ENCODE results near the gene ZFC3H1. TPM values are rescaled to one million over a fixed set of nuclear protein-coding genes. Genes with fewer than 3 reads are reported as not detected.

ZFC3H1 gene
- total RNA-seq, 1 donor from 2014 or later = 65.4 TPM

DNA sequence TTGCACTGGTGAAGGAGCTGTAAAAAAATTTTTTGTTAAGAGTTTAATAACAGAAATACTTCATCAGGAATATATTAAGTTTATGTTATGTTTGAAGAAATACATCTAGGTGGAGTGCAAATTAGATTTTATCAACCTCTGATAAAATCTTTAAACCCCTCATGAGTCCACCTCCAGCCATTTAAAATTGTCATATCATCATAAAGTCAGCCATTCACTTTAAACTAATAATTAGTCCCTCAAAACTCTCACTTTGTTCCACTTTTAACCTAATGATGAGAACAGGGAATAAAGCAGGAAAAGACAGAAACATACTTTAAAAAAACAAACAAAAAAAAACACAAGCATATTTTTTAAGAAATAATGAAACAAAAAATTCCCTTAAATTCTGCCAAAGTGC lies 25.1 kb downstream of the ZFC3H1 start:
- intact Hi-C loops (cut with micrococcal nuclease) = no loop called here

DNA sequence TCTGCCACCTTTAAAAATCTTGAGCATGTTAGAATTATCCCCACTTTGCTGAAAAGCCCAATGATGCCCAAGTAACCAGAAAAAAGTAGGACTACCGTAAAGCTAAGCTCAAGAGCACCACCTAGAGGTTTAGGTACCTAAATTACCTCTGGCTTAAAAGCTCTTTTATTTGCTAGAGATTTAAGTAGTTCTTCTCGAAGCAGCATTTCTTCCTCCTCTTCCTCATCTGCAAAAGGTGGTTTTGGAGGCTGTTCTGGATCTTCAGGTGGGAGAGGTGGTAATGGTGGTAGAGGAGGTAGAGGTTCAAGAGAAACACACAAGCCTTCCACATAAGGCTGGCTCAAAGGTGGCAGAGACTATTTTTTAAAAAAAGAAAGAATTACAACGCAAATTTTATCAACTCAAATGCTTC lies 26.9 kb downstream of the ZFC3H1 start:
- intact Hi-C loops (cut with micrococcal nuclease) = loop anchor here (1.0 to 2.0 kb wide), 5 partner anchors 26 to 221 kb away; partner anchors contain the start of genes RAB21 and TMEM19

DNA sequence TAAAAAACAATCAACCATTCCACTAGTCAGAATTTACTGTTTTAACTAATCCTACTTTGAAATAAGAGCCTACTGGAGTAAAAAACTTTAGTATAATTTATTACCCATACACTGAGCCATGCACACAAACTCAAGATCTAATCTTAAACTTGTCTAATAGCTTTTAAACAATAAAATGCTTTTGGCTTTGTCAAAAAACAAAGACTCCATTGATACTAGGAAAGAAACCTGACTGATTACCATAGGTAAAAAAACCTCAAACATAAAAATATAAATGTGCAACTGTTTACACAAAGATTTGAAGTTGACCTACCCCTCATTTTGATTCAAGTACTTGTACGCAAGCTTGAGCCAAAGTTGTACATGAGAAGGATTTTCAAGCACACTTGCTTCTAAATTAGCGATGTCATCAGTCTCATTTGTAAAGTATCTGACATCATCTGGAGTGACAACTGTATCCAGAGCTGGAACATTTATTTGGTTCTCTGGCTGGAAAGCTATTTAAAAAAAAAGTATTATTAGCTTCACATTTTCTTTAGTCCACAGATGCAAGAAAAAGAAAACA lies 36.1 kb downstream of the ZFC3H1 start:
- intact Hi-C loops (cut with micrococcal nuclease) = loop anchor here (1.0 to 2.0 kb wide), 3 partner anchors 8 to 15 kb away; no protein-coding TSS in a partner anchor

DNA sequence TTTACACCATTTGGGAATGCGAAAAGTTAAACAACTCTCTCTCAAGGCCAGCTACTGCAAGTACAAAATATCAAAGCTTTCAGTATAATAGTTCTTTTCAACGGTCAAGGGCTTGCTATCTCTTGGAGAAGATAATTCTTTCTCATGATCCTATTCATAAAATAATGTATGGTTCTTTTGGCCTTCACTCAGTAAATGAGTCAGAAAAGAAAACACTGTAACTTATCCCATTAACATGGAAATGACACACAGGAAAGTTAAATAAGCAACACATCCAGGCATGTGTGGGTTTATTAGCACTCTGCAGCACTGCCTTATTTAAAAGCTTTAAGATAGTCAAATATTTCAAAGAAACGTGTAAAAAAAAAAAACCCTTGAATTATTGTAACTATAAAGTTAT lies 36.9 kb downstream of the ZFC3H1 start:
- intact Hi-C loops (cut with micrococcal nuclease) = loop anchor here (1.0 to 2.0 kb wide), 3 partner anchors 9 to 16 kb away; no protein-coding TSS in a partner anchor

DNA sequence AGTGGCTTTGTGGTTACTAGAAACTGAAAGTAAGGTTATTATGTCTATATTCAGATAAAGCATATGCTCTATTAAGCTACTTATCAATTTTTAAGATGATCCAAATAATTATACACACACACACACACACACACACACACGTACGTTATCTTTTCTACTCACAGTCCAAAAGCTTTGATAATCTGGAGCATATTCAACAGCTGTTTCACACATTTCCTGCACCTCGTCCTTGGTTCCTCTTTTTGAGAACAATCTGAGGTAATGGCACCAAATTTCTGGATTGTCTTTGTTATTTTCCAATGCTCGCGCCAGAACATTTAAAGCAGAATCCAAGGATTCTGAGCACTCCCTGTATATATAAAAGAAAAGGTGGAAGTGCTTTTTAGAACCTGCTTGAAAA lies 37.5 kb downstream of the ZFC3H1 start:
- intact Hi-C loops (cut with micrococcal nuclease) = loop anchor here (2.0 kb wide), 2 partner anchors 13 to 17 kb away; no protein-coding TSS in a partner anchor

DNA sequence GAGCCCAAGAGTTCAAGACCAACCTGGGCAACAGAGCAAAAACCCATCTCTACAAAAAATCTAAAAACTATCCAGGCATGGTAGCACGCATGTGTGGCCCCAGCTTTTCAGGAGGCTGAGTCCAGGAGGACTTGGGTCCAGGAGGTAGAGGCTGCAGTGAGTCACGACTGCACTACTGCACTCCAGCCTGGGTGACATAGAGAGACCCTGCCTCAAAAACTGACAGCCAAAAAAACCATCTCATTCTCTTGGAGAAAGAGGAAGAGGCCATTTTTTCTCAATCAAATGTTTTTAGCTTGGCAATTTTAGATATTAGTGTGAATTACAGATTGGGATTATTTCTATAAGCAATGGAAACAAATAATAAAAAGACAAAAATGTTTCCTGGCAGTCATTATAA lies 38.2 kb downstream of the ZFC3H1 start:
- intact Hi-C loops (cut with micrococcal nuclease) = no loop called here

DNA sequence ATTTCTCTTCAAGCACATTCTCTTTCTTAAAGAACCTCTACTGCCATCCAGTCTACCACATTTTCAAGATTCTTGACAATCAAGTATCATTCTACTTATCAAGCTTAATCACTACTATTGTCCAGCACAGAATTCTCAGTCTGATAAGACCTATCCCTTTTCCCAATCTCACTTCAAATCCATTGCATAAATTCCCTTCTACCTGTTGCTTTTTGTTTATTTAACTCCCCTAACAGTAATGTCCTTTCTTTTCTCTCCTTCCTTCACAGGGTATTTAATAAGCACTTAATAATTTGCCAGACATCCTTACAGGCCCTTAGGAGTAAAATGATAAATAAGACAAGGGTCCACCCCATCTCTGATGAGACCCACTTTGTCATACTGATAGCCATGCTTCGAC lies 41.7 kb downstream of the ZFC3H1 start:
- intact Hi-C loops (cut with micrococcal nuclease) = no loop called here

DNA sequence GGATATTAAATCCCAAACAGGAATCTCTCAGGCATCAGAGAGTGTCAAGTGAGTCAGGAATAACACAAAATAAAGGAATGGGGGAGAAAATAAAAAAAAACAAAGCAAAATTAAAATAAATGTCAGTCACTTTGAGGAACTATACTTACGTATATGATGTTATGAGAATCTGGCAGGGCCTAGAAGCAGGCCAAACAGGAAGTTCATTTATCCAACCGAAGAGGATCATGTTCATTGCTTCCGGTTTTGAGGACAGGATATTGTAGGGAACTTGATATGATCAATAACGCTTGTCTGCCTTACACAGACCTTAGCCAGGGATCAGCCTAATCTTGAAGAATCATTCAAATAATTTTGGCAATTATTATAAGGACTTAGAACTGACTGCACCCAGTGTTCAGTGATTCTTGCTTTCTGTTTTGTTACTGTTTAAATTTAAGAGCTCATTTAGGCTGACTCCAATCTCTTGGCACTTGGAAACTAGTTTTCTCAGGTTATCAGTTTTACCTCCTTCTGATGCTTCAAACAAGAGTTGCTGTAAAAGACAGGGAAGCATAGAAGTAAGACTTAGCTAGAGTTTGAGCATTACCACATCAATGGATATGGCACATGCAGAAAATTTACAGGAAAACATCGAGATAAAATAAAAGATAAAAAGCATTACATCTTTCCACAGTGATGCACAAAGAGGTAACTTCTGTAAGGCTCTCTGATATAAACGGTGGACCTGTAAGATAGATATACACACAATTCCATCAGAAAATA lies 53.4 kb downstream of the ZFC3H1 start:
- intact Hi-C loops (cut with micrococcal nuclease) = loop anchor here (5.0 kb wide), 1 partner anchor 47 kb away; no protein-coding TSS in a partner anchor

DNA sequence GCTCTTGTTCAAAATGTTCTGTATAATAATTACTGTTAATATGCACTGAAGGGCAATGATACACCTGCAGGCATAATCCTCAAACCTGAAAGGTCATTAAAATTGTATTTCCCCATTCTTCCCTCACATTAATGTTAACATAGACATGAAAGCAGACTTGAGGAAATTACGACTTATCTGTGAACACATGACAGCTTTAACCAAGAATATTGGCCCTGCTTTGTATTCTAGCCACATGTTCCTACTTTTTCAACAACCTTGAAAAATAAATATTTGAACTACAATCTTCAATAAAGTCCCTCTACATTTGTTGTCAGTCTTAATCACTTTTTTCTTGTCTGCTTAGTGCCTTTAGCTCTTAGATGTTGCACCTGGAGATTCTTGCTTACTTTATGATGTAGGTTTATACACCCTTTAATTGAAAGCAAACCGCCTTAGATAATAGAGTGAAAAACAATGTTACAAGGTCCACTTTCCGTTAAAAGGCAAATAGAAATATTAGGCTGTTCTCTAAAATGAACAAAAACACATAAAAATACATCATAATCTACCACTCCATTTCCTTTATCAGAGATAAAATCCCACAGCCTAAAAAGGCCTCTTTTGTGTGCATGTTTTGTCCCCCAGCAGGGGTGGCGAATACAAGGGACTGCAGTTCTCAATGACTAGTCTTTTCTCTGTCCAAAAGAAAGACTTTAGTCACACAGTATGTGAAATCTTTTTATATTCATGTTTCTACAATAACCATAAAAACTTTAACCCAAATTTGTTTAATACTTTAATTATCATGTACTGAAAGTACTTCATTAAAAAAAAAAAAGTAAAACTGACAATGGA lies 55.9 kb downstream of the ZFC3H1 start:
- intact Hi-C loops (cut with micrococcal nuclease) = no loop called here

DNA sequence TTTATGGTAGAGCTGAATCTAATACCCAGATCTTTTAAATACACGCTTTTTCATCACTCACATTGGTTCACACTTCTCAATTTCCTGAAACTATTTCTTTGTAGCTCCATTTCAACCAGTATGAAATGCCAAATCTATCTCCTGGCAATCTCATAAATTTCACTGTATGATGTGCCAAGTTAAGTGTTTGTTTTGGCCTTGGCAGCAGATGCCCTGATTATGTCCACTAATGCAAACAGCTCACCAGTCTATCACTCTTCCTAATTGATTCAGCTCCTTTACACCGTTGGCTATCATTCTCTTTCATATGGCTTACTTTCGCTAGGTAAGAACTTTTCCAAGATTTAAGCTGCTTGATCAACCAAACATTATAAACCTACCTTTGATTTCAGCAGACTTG lies 58.6 kb downstream of the ZFC3H1 start:
- intact Hi-C loops (cut with micrococcal nuclease) = no loop called here

DNA sequence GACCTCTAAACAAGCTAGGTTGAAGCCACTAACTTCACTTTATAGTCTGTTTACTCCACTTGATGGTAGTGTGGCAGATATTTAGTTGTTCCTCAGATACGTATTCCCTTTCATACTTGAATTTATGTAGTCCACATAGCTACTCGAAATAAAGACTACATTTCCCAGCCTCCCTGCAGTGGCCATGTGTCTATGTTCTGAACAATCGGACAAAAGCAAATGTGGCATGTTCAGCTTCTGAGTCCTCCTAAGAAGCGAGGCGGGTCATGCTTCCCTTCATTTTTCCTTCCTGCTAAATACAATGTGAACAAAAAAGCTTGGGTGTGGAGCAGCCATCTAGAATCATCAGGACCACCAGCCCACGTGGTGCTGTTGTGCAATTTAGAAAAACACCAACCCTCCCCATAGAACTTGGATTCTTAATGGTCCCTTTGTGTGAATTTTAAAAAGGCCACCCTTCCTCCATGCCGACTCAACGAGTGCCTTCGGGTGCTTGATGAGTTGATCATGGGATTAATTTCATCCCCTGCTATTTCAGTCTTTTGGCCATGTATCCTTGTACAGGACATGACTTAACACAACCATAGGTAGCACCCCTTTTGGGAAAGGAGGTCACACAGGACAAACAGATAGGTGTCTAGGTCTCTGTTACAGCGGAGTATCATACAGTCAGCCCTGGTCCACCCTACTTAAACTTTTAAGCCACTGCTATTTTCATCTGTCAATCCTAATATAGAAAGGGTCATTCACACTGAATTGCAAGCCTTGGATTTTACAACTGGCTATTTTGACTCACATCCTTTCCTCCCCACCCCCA lies 60.7 kb downstream of the ZFC3H1 start:
- intact Hi-C loops (cut with micrococcal nuclease) = no loop called here

DNA sequence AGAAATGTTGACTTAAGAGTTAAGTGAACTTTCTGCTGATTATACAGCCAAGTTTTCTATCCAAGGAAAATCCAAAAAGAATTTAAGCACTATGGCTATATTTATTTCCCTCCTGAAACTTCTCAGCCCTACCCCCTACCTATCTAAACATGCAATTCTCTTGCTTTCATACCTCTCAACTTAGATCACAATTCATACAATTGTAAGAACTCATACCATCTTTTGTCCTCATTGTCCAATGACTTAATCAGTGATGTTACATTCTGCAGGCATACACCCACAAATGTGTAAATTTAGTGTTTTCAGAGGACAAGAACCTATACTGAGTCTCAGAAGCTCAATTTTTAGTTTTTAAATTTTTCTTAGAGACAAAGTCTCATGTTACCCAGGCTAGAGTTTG lies 62.1 kb downstream of the ZFC3H1 start:
- intact Hi-C loops (cut with micrococcal nuclease) = no loop called here

DNA sequence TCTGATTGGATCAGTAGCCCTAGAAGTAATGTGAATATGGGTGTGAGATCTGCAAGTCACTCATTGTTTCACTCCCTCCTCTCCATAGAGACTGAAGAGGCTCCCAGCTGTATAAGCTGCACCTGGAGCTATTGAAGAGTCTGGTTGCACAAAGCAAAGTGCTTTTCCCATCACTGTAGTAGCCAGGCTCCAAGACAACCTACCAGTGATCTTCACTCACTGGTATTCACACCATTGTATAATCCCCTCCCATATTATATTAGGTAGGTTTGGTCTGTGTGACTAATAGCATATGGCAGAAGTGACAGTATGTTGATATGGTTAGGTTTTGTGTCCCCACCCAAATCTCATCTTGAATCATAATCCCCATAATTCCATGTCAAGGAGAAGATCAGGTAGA lies 64.4 kb downstream of the ZFC3H1 start:
- intact Hi-C loops (cut with micrococcal nuclease) = no loop called here

DNA sequence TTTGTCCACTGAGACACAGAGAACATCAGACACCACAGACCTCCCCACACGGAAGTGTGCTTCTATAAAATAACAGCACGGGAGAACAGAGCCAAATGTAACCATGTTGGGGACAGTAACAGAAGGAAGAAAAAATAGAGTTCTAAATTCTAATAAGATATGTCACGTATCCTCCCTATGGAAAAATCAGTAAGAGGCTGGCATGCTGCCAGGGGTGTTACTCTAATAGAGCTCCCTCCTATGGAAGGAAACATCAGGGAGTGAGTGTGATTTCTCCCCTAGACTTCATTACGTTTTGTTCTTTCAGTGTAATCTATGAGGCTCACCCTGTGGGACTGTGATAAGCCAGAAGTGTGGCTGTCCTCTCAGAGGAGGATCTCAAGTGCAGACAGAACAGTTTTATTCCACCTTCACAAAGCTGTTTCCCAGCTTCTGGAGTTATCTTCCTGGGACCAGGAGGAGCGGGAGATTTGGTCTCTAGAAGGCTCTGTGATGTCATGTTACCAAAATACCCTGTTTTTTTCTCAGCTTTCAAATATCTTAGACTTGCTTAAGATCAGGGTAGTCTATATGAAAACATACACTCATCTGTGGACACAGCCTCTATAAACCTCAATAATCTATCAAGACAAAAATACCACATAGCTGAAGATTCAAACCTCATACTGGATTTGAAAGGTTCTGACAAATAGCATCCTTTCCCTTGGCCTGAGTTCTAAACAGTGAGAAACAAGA lies 69.3 kb downstream of the ZFC3H1 start:
- intact Hi-C loops (cut with micrococcal nuclease) = no loop called here

DNA sequence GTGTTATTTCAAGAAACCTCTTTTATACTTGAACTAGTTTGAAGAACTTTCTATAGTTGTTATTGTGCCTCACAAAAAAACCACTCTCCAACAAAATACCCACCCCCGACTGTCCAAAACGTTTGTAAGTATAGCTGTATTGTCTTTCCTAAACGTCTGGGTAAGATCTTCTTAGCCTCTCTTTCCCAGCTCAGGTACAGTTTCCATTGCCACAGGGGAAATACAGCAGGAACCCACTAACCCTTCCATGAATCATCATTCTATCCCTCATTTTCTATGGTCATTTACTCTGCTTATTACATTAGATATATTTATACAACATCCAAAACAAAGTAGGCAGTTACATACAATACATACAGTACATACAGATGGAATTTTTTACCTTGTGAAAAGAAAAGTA lies 70.8 kb downstream of the ZFC3H1 start:
- intact Hi-C loops (cut with micrococcal nuclease) = no loop called here

DNA sequence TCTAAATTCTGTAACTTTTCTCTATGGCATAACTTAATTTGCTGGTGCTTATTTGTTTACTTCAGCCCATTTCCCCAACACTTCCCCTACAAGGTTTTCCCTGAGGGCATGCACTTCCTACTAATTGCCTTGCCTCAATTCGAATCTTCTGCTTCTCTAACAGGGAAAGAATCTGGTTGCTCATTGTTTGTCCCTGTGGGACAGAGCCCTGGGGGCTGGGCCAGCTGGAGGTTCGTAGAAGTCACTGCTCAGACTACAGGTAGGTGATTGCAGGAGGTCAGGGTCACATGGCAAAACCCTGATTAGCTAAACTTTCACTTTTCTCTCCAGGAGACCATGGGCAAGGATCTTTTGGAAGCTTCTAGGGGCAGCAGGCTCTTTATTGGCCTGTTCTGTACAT lies 72.0 kb downstream of the ZFC3H1 start:
- intact Hi-C loops (cut with micrococcal nuclease) = no loop called here

DNA sequence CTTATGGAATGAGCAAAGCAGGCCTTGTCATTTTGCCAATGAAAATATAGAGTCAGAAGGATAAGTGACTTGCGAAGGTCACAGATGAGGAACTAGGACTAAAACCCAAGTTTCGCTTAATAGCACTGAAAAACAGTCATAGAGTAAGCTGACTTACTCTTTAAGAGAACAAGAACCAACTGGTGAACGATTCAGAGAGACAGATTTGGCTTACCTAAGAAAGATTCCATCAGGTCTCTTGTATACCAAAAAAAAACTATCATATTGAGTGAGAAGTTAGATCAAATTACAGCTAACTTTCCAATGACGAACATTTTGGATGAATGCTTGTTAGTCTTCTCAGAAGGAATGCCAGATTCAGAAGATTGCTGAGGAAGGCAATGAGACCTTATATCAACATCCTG lies 74.2 kb downstream of the ZFC3H1 start:
- intact Hi-C loops (cut with micrococcal nuclease) = no loop called here

DNA sequence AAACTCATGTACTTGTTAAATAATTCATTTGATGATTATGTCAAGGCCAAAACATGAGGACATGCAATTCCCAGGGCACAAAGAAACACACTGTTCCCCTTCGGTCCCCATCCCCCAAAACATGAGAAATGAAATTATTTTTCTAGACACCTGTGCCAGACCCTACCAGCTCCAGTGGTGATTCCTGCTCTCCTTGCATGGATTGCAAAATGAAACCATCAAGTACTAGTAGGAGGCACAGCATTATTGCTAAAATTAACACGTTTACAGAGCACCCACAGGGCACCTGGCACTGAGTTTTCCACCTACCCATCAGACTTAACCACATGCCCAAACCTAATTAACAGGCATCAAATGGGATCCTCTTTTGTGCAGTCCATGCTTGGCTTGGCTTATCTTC lies 76.6 kb downstream of the ZFC3H1 start:
- intact Hi-C loops (cut with micrococcal nuclease) = no loop called here

DNA sequence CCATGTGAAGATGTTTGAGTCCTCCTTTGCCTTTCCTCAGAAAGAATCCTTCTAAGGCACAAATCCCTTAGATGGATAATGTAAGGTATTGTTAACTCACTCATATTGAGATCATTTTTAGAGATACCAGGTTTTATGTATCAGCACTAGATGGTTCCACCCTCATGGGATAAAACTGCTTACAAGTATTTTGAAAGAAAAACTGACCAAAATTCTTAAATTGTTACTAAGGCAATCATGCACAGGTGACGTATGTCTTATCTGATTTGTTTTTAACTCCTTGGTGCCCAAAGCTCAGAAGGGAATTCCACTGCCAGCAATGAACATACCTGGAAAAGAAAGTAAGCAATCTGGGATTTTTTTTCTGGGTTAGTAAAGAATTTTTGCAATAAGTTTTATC lies 78.4 kb downstream of the ZFC3H1 start:
- intact Hi-C loops (cut with micrococcal nuclease) = no loop called here

DNA sequence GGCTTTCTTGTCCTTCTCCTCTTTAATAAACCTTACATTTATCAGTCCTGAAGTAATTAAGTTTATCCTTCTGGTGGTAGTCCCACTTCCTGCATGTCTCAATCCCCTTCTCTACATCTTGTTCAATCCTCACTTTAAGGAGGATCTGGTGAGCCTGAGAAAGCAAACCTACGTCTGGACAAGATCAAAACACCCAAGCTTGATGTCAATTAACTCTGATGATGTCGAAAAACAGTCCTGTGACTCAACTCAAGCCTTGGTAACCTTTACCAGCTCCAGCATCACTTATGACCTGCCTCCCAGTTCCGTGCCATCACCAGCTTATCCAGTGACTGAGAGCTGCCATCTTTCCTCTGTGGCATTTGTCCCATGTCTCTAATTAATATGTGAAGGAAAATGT lies 79.3 kb downstream of the ZFC3H1 start:
- intact Hi-C loops (cut with micrococcal nuclease) = no loop called here

Data from T-helper 1 cell treated with Interleukin-12 subunit alpha and Interleukin-12 subunit beta and Interleukin-4 antibody, amounts not matched to agents 30 ng/mL and 1 ng/mL, for 36 hours (primary cell).